ENCODE results near the gene RIOK3.

DNA sequence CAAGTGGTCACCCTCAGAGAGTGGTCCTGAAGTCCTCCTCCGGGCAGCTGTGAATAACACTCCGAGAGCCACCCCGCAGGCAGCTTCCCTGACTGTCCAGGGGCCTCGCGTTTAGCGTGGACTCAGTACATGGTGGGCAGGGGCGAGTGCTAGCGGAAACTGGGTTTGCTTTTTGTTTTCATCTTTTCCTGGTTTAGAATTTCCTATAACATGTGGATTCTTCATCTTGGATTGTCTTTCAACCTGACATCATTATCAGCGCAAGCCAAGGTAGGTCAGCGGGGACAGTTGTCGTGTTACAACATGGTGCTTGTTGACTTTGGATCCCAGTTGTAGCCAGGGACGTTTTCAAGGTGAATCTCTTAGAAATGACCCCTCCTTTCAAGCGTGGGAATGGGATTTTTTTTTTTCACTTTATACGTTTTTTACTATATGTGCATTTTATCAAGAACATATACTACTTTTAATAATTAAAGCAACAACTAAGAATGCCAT is 71.2 kb downstream of the RIOK3 start:
- TF ChIP-seq, protein P1, sequence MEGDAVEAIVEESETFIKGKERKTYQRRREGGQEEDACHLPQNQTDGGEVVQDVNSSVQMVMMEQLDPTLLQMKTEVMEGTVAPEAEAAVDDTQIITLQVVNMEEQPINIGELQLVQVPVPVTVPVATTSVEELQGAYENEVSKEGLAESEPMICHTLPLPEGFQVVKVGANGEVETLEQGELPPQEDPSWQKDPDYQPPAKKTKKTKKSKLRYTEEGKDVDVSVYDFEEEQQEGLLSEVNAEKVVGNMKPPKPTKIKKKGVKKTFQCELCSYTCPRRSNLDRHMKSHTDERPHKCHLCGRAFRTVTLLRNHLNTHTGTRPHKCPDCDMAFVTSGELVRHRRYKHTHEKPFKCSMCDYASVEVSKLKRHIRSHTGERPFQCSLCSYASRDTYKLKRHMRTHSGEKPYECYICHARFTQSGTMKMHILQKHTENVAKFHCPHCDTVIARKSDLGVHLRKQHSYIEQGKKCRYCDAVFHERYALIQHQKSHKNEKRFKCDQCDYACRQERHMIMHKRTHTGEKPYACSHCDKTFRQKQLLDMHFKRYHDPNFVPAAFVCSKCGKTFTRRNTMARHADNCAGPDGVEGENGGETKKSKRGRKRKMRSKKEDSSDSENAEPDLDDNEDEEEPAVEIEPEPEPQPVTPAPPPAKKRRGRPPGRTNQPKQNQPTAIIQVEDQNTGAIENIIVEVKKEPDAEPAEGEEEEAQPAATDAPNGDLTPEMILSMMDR (IDR thresholded peaks at IDR 0.05; ENCODE audit: insufficient read depth, low read length, poor library complexity, severe bottlenecking) = no peak
- no peak for TF ChIP-seq EZH2phosphoT487 (conservative IDR thresholded peaks at IDR 0.05; ENCODE audit: low read length)

Measured in SU-DHL-6 (cell line).